ENCODE data around the gene CAP1. TPM values are rescaled to one million over a fixed set of nuclear protein-coding genes. Genes with fewer than 3 reads are reported as not detected.

Gene CAP1
- total and polyA plus RNA-seq, 10 of the 15 experiments (the other 5 are each of a cell fraction or from before 2014, with no cell fraction given), result 360 to 500 (median 431) TPM

DNA sequence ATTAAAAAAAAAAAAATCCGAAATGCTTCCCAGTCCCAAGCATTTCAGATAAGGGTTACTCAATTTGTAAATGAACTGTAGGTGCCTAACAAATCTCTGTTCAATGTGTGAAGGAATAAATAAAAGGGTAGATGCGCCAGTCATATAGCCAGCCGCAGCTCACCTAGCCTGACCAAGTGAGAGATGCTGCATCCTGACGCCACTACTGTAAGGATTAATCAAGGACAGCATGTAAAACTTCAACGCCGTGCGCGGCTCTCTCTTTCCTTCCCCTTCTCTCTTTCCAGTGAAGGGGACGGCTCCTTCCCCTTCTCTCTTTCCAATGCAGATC is 56.1 kb downstream of the CAP1 start:
- POLR2A ChIA-PET, result no interaction called here
- peak overlapping the region; percentile 33 for H3K9ac ChIP-seq (ENCODE audit: control insufficient read depth, insufficient read depth, low read length)
- in situ Hi-C loops (cut with MboI), result no loop called here
- peak overlapping the region; percentile 3; the same call in 1 of the 2 replicates for H3K27ac ChIP-seq (ENCODE audit: control insufficient read depth, insufficient read depth)
- RAD21 ChIA-PET (ENCODE audit: unreplicated experiment), result no interaction called here
- H3K79me2 ChIP-seq (ENCODE audit: control insufficient read depth, insufficient read depth, low read length), result peaks cover 6% of the 10 kb centered on the region
- no peaks in the 10 kb centered on the region for H3K27me3 ChIP-seq (replicated peaks in 1 of 2; ENCODE audit: control insufficient read depth in 2 of 2, insufficient read depth in 2 of 2, low read length in 1 of 2)
- no peaks in the 10 kb centered on the region; a peak in 1 of 4 replicates for H3K36me3 ChIP-seq (ENCODE audit: control insufficient read depth in 2 of 2, insufficient read depth in 2 of 2, low read length in 1 of 2)
- FAIRE-seq, result no peak
- no peaks in the 10 kb centered on the region for H3K9me3 ChIP-seq (replicated peaks; ENCODE audit: control insufficient read depth, insufficient read depth, low read length)
- CTCF ChIA-PET, result no interaction called here
- ATAC-seq, result peak; percentile 68
- 6% methylated on average over 9 of the region's 9 CpGs for WGBS (ENCODE audit: insufficient coverage, insufficient replicate concordance, low lambda C conversion rate, missing lambda C conversion rate)
- H3K4me3 ChIP-seq, result peak overlapping the region; percentile 76
- peaks cover 4% of the 10 kb centered on the region; the same call in 1 of the 2 replicates for H3K4me1 ChIP-seq (ENCODE audit: control insufficient read depth, insufficient read depth, low read length)
- peak; percentile 13 for DNase-seq (ENCODE audit: low read depth, low spot score)
- H3K4me2 ChIP-seq (ENCODE audit: control insufficient read depth, insufficient read depth), result peak overlapping the region; percentile 95
- H4K20me1 ChIP-seq (ENCODE audit: control insufficient read depth, insufficient read depth), result no peaks in the 10 kb centered on the region
- SMC1A ChIA-PET (ENCODE audit: uncharacterized antibody, unreplicated experiment), result interaction anchor here (0.8 to 1.2 kb wide), 2 partner anchors 13 to 354 kb away, joined by 3 to 6 read pairs; partner anchors contain the start of gene ZFP69B
- intact Hi-C loops (cut with micrococcal nuclease; ENCODE audit: unreplicated experiment), result loop anchor here (10.0 kb wide), 1 partner anchor 308 kb away; no protein-coding TSS in a partner anchor
- peak overlapping the region; percentile 87 for H2AFZ ChIP-seq (ENCODE audit: control insufficient read depth, low read depth, low read length)
- TF ChIP-seq, protein P1, sequence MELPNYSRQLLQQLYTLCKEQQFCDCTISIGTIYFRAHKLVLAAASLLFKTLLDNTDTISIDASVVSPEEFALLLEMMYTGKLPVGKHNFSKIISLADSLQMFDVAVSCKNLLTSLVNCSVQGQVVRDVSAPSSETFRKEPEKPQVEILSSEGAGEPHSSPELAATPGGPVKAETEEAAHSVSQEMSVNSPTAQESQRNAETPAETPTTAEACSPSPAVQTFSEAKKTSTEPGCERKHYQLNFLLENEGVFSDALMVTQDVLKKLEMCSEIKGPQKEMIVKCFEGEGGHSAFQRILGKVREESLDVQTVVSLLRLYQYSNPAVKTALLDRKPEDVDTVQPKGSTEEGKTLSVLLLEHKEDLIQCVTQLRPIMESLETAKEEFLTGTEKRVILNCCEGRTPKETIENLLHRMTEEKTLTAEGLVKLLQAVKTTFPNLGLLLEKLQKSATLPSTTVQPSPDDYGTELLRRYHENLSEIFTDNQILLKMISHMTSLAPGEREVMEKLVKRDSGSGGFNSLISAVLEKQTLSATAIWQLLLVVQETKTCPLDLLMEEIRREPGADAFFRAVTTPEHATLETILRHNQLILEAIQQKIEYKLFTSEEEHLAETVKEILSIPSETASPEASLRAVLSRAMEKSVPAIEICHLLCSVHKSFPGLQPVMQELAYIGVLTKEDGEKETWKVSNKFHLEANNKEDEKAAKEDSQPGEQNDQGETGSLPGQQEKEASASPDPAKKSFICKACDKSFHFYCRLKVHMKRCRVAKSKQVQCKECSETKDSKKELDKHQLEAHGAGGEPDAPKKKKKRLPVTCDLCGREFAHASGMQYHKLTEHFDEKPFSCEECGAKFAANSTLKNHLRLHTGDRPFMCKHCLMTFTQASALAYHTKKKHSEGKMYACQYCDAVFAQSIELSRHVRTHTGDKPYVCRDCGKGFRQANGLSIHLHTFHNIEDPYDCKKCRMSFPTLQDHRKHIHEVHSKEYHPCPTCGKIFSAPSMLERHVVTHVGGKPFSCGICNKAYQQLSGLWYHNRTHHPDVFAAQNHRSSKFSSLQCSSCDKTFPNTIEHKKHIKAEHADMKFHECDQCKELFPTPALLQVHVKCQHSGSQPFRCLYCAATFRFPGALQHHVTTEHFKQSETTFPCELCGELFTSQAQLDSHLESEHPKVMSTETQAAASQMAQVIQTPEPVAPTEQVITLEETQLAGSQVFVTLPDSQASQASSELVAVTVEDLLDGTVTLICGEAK (IDR thresholded peaks at IDR 0.05; ENCODE audit: borderline replicate concordance), result no peak
- TF ChIP-seq POLR2AphosphoS2 (IDR thresholded peaks at IDR 0.05; ENCODE audit: low read depth, low read length) (no peak), CHD2 (IDR thresholded peaks at IDR 0.05; ENCODE audit: borderline replicate concordance, low read depth, low read length) (no peak), GATAD2B (conservative IDR thresholded peaks at IDR 0.05; ENCODE audit: low read depth) (no peak), NR2F1 (conservative IDR thresholded peaks at IDR 0.05) (0 out of 2 replicates have a peak, but pooled peaks have one; percentile 3)
- TSS peak; percentile 68 for BruUV-seq (replicated peaks)
